CD4-positive, alpha-beta T cell treated with Interleukin-2 at 100 ng/mL for 4 hours (primary cell): ENCODE measurements around the gene TPX2.

ENCODE experiments used
- DNase-seq: peaks from one replicate; pipeline ENCODE4 v3.0.0-alpha.2; 2020; ENCODE audit warnings: low spot score

The TPX2 gene

GRCh38 chr20:31738729-31739549 lies at the start of gene TPX2:
Gene TPX2, plus strand, starts transcription at chr20:31739290. Its CDS starts 18,187 bp downstream, at chr20:31757477.
- peak; percentile 91 for DNase-seq

- no peak for DNase-seq
Observed at GRCh38 chr20:31690124-31690666, 48.9 kb upstream of the TPX2 start.

- no peak for DNase-seq
Observed at GRCh38 chr20:31691646-31692275, 47.3 kb upstream of the TPX2 start.

- no peak for DNase-seq
Observed at GRCh38 chr20:31693402-31693801, 45.7 kb upstream of the TPX2 start.

- DNase-seq: no peak
Observed at GRCh38 chr20:31693987-31694661, 45.0 kb upstream of the TPX2 start.

GRCh38 chr20:31694842-31695593 lies 44.1 kb upstream of the TPX2 start:
- DNase-seq: no peak

GRCh38 chr20:31695849-31696804 lies 43.0 kb upstream of the TPX2 start:
- no peak for DNase-seq

- DNase-seq: no peak
Observed at GRCh38 chr20:31698243-31698802, 40.8 kb upstream of the TPX2 start.

GRCh38 chr20:31698803-31699718 lies 40.0 kb upstream of the TPX2 start:
- DNase-seq: peak; percentile 39

GRCh38 chr20:31699801-31700728 lies 39.0 kb upstream of the TPX2 start:
- no peak for DNase-seq

GRCh38 chr20:31700747-31701146 lies 38.3 kb upstream of the TPX2 start:
- DNase-seq: no peak

- no peak for DNase-seq
Observed at GRCh38 chr20:31701591-31701990, 37.5 kb upstream of the TPX2 start.

GRCh38 chr20:31704225-31705119 lies 34.6 kb upstream of the TPX2 start:
- no peak for DNase-seq

- no peak for DNase-seq
Observed at GRCh38 chr20:31705191-31705590, 33.9 kb upstream of the TPX2 start.

GRCh38 chr20:31705598-31706597 lies 33.2 kb upstream of the TPX2 start:
- no peak for DNase-seq
